ENCODE results near the gene SPDYE1. TPM values are rescaled to one million over a fixed set of nuclear protein-coding genes. Genes with fewer than 3 reads are reported as not detected.
"Not testable (repeated sequence)": the region's sequence is repeated elsewhere in the genome, so short reads cannot be mapped to it uniquely, and the experiment has no call there.

The SPDYE1 gene
- total and polyA plus RNA-seq, 5 donors: 0.02 to 0.14 TPM; not detected in 3

GRCh38 chr7:44032031-44032430, 34.3 kb downstream of the SPDYE1 start:
- DNase-seq; H3K27ac ChIP-seq (ENCODE audit: low read length); H3K9me3 ChIP-seq (ENCODE audit: control insufficient read depth, low read length); intact Hi-C loops (cut with DNase I); H3K27me3 ChIP-seq (ENCODE audit: control insufficient read depth, insufficient read depth); ATAC-seq; H3K4me3 ChIP-seq (ENCODE audit: low read length); H3K4me1 ChIP-seq (ENCODE audit: control insufficient read depth, insufficient read depth, low read length): not testable (repeated sequence)
- 84% methylated on average over 6 of the region's 6 CpGs for WGBS

GRCh38 chr7:44033971-44034844, 36.5 kb downstream of the SPDYE1 start:
- ATAC-seq; H3K4me3 ChIP-seq (ENCODE audit: low read length); H3K4me1 ChIP-seq (ENCODE audit: control insufficient read depth, insufficient read depth, low read length); DNase-seq; H3K9me3 ChIP-seq (ENCODE audit: control insufficient read depth, low read length); intact Hi-C loops (cut with DNase I); H3K27ac ChIP-seq (ENCODE audit: low read length); H3K27me3 ChIP-seq (ENCODE audit: control insufficient read depth, insufficient read depth): not testable (repeated sequence)
- 89% methylated on average over 16 of the region's 18 CpGs for WGBS

GRCh38 chr7:44036364-44036763, 38.7 kb downstream of the SPDYE1 start:
- H3K27ac ChIP-seq (ENCODE audit: low read length); H3K9me3 ChIP-seq (ENCODE audit: control insufficient read depth, low read length); H3K4me1 ChIP-seq (ENCODE audit: control insufficient read depth, insufficient read depth, low read length); DNase-seq; H3K4me3 ChIP-seq (ENCODE audit: low read length); intact Hi-C loops (cut with DNase I); H3K27me3 ChIP-seq (ENCODE audit: control insufficient read depth, insufficient read depth): not testable (repeated sequence)
- ATAC-seq: peak in 1 of 2 donors; percentile 6
- WGBS: 50% methylated on average over 10 of the region's 10 CpGs

- H3K4me3 ChIP-seq (ENCODE audit: low read length); intact Hi-C loops (cut with DNase I); H3K9me3 ChIP-seq (ENCODE audit: control insufficient read depth, low read length); DNase-seq; H3K27me3 ChIP-seq (ENCODE audit: control insufficient read depth, insufficient read depth); ATAC-seq; H3K4me1 ChIP-seq (ENCODE audit: control insufficient read depth, insufficient read depth, low read length); H3K27ac ChIP-seq (ENCODE audit: low read length): not testable (repeated sequence)
- WGBS: 72% methylated on average over 2 of the region's 2 CpGs
Observed at GRCh38 chr7:44037951-44038350, 40.3 kb downstream of the SPDYE1 start.

- H3K4me3 ChIP-seq (ENCODE audit: low read length); ATAC-seq; intact Hi-C loops (cut with DNase I); DNase-seq; H3K9me3 ChIP-seq (ENCODE audit: control insufficient read depth, low read length); H3K27me3 ChIP-seq (ENCODE audit: control insufficient read depth, insufficient read depth); H3K27ac ChIP-seq (ENCODE audit: low read length); H3K4me1 ChIP-seq (ENCODE audit: control insufficient read depth, insufficient read depth, low read length): not testable (repeated sequence)
- WGBS: 68% methylated on average over 5 of the region's 12 CpGs
Observed at GRCh38 chr7:44038553-44038952, 40.9 kb downstream of the SPDYE1 start.

GRCh38 chr7:44038961-44039558, 41.4 kb downstream of the SPDYE1 start:
- H3K9me3 ChIP-seq (ENCODE audit: control insufficient read depth, low read length); H3K4me3 ChIP-seq (ENCODE audit: low read length); H3K27me3 ChIP-seq (ENCODE audit: control insufficient read depth, insufficient read depth); intact Hi-C loops (cut with DNase I); H3K4me1 ChIP-seq (ENCODE audit: control insufficient read depth, insufficient read depth, low read length): not testable (repeated sequence)
- DNase-seq (peak; percentile 94 to 99 (median 98)), ATAC-seq (peak; percentile 93)
- H3K27ac ChIP-seq (ENCODE audit: low read length): peak overlapping the region; percentile 7
- 7% methylated on average over 19 of the region's 26 CpGs for WGBS

GRCh38 chr7:44039800-44040492, 42.2 kb downstream of the SPDYE1 start:
- WGBS: 22% methylated on average over 16 of the region's 40 CpGs

GRCh38 chr7:44040493-44040891, 42.8 kb downstream of the SPDYE1 start:
- H3K9me3 ChIP-seq (ENCODE audit: control insufficient read depth, low read length); H3K4me3 ChIP-seq (ENCODE audit: low read length); H3K4me1 ChIP-seq (ENCODE audit: control insufficient read depth, insufficient read depth, low read length); intact Hi-C loops (cut with DNase I); H3K27ac ChIP-seq (ENCODE audit: low read length); H3K27me3 ChIP-seq (ENCODE audit: control insufficient read depth, insufficient read depth): not testable (repeated sequence)
- DNase-seq (peak in 2 of 3 donors; percentile 62 to 69), ATAC-seq (peak; percentile 8 to 19)
- WGBS: 4% methylated on average over 46 of the region's 46 CpGs

More at GRCh38 chr7:44039800-44040492, 42.2 kb downstream of the SPDYE1 start:
- H3K27ac ChIP-seq (ENCODE audit: low read length); DNase-seq; ATAC-seq; H3K9me3 ChIP-seq (ENCODE audit: control insufficient read depth, low read length); H3K4me3 ChIP-seq (ENCODE audit: low read length); H3K27me3 ChIP-seq (ENCODE audit: control insufficient read depth, insufficient read depth); H3K4me1 ChIP-seq (ENCODE audit: control insufficient read depth, insufficient read depth, low read length); intact Hi-C loops (cut with DNase I): not testable (repeated sequence)

- H3K27me3 ChIP-seq (ENCODE audit: control insufficient read depth, insufficient read depth): no peaks in the 10 kb centered on the region
- ATAC-seq (no peak), DNase-seq (no peak)
- H3K4me1 ChIP-seq (ENCODE audit: control insufficient read depth, insufficient read depth, low read length): peaks cover 4% of the 10 kb centered on the region
- WGBS: 95% methylated on average over 2 of the region's 2 CpGs
- no peak overlapping the region for H3K27ac ChIP-seq (ENCODE audit: low read length)
- no peaks in the 10 kb centered on the region for H3K9me3 ChIP-seq (ENCODE audit: control insufficient read depth, low read length)
- H3K4me3 ChIP-seq (ENCODE audit: low read length): no peak overlapping the region
- intact Hi-C loops (cut with DNase I): no loop called here
Observed at GRCh38 chr7:44042221-44042620, 44.5 kb downstream of the SPDYE1 start.

GRCh38 chr7:44043902-44044301, 46.2 kb downstream of the SPDYE1 start:
- H3K27ac ChIP-seq (ENCODE audit: low read length): peak overlapping the region; percentile 90
- H3K4me3 ChIP-seq (ENCODE audit: low read length): peak overlapping the region; percentile 84
- peaks cover 4% of the 10 kb centered on the region for H3K4me1 ChIP-seq (ENCODE audit: control insufficient read depth, insufficient read depth, low read length)
- 10% methylated on average over 8 of the region's 8 CpGs for WGBS
- DNase-seq (no peak), ATAC-seq (no peak)
- no peaks in the 10 kb centered on the region for H3K27me3 ChIP-seq (ENCODE audit: control insufficient read depth, insufficient read depth)
- intact Hi-C loops (cut with DNase I): no loop called here
- H3K9me3 ChIP-seq (ENCODE audit: control insufficient read depth, low read length): no peaks in the 10 kb centered on the region

All from right cardiac atrium (tissue), 5 donors.